Measurements from ENCODE around the gene PRRX2.

PRRX2 gene

DNA sequence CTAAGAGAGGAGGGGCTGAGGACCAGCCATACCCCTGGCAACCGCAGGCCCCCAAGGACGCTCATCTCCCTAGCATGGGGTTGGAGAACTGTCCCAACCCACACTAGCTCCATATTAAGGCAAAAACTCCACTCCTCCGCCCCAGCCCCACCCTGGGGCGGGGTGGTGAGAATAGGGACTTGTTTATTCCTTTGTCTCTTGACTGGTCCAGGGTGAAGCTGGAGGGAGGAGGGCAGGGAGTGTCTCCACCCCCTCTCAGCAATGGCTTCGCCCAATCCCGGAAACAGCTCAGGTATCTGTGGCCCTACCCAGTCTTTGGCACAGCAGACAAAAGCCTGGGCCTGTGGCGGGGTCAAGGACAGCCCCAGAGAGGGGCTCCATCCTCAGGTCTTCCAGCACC lies 16.9 kb downstream of the PRRX2 start:
- DNase-seq = no peak

DNA sequence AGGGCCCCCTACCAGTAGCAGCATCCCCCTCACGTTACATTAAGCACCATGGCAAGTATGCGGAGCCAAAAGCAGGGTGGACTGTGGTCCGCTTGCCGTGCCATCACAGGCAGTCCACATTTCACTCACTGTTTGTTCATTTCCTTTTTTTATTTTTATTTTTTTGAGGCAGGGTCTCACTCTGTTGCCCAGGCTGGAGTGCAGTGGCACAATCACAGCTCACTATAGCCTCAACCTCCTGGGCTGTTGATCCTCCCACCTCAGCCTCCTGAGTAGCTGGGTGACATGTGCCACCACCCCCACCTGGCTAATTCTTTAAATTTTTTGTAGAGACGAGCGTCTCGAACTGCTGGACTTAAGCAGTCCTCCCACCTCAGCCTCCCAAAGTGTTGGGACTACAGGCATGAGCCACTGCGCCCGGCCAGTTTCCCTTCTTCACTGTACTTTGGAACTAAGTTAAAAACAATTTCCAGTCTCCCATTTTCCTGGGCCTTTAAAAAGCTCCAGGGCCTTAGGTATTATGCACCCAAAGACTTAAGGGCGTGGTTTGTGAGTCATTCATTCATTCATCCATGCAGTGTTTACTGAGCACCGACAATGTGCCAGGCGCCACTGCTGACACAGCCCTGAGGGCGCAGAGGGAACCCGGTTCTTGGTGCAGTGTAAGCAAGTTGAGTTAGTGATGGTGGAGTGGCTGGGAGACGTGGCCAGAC lies 19.9 kb downstream of the PRRX2 start:
- no peak for DNase-seq

DNA sequence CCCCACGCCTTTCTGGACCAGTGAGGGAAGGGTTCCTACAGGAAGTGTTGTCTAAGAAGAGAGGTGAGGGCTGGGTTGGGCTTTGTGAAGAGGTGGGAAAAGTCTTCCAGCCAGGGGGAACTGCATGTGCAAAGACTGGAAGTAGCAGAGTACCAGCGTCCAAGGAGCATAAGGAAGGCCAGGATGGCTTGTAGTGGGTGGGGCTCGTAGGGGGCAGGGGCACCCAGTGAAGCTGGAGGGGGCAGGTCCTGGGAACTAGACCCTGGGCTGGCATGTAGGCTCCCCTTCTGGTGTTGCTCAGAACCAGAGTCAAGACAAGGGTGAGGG lies 20.4 kb downstream of the PRRX2 start:
- no peak for DNase-seq

GRCh38 chr9:129686736-129687135 lies 21.3 kb downstream of the PRRX2 start:
- DNase-seq = no peak

- no peak for DNase-seq
Measured at GRCh38 chr9:129687391-129687790, 21.9 kb downstream of the PRRX2 start.

DNA sequence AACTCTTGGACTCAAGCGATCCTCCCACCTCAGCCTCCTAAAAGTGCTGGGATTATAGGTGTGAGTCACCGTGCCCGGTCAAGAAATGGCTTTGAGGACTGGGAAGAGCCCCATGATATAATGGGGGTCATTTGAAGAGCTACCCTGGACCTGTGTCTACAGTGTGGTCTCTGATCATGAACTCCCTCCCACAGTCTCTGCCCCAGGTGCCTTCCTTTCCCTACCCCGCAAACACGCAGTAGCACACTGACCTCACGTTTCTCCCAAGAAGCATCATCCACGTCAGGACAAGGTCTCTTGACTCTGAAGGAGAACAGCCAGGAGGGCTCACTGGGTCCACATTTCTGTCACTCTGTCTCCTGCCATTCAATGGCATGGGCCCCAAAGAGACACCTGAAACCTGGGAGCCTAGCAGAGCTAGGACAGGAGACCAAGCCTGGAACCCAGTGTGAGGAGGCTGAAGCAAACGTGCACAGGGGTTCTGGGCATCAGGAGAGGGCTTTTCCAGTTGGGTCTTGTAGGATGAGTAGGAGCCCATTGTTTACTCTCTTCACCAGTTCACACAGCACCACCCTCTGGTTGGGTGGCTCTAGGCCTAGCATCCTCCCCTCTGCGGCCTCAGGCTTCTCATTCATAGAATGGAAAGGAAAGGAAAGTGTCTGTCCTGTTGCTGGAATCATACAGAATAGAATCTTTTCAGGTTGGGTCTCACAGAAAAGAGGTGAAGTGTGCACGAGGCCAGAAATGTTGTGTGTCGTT lies 23.0 kb downstream of the PRRX2 start:
- no peak for DNase-seq

- DNase-seq = no peak
Measured at GRCh38 chr9:129692534-129692933, 27.1 kb downstream of the PRRX2 start.

GRCh38 chr9:129693741-129694140 lies 28.3 kb downstream of the PRRX2 start:
- DNase-seq = no peak

- DNase-seq = no peak
Measured at GRCh38 chr9:129694243-129694646, 28.8 kb downstream of the PRRX2 start.

- DNase-seq = no peak
Measured at GRCh38 chr9:129695870-129696269, 30.4 kb downstream of the PRRX2 start.

DNA sequence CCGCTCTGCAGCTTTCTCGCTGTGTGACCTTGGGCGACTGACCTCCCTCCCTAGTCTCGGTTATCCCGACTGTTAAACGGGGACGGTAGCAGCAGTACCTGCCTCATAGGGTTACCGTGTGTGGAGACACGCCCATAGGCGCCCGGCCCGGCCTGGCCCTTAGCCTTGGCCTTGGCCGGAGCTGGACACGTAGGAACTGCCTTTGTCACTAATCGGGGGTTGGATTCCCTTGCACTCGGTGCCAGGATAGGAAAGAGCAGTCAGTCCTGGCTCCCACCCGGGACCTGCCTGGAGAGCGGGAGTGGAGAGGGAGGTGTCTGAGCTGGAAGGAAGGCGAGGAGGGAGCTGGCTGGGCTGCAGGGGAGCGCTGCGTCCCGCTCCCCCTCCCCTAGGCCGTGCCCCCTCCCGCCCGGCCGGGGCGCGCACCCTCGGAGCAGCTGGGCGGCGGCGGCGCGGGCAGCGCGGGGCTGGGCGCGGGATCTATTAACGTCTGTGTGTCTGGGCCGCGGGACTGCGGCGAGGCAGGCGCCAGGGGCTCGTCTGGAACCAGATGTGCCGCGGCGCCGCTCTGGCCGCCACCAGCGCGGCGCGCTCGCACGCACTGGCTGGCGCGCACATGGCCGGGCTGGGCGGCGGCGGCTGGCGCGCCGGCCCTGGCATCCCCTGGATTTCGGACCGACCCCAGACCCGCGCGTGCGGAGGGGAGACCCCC lies 31.7 kb downstream of the PRRX2 start:
- DNase-seq = no peak

DNA sequence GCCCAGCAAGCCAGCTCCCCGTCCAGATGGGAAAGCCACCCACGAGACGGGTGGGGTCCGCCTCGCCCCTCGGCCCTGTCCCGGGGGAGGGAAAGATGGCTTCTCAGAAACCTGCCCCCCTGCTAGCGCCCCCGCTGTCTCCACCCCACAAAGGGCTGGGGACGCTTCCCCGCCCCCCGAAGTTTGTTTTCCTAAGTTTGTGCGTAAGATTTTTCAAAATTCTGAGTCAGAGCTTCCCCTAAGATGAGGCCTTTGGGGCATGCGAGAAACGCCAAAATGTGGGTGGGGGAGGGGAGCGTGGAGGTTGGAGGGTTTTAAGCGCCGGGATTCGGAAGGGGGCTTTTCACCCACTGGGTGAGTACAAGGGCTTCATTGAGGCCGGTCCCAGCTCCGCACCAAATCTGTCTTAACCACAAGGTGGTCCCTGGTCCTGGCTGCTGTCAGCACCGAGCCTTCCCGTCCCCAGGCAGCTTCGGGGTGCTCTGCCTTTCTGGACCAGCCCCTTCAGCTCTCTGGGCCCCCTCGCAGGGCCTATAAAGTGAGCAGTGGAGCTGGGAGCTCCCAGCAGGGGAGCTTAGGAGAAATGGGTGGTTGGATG lies 32.3 kb downstream of the PRRX2 start:
- no peak for DNase-seq

DNA sequence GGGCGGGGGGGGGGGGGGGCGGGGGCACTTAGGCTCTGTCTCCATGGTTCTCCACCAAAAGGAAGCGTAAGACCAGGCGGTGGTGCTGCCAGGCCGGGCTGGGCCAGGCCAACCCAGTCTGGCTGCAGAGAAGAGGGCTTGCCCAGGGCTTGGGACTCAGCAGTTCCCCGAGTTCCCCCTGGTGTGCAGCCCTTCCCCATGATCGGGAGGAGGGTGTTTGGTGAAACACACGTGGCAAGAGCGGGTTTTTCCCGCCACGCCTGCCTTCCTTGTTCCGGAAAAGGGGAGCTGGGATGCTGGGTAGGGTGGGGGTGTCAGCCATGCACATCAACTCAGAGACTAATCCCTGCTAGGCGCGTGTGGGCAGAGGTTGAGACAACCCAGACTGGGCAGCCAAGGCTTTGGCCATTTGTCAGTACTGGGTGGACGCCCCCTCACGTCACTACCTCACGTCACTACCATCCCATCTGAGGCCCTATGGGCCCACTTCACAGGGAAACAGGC lies 32.9 kb downstream of the PRRX2 start:
- DNase-seq = no peak

DNA sequence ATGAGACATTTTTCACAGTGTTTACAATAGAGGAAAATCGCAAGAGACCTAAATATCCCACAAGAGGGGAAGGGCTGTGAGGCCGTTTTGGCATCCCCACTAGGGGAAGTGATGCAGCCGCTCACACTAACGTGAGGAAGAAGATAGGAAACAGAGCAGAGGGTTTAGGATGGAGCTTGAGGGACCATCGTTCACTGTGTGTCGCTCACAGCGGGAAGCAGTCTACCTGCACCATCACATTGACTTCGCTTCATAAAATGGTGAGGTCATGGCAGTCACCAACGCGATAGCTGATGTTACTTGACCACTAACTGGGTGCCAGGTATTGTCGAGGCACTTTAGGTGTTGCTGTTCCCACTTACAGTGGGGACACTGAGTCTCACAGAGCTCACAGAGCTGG lies 35.6 kb downstream of the PRRX2 start:
- DNase-seq = no peak

- DNase-seq = no peak
Measured at GRCh38 chr9:129701549-129701948, 36.1 kb downstream of the PRRX2 start.

DNA sequence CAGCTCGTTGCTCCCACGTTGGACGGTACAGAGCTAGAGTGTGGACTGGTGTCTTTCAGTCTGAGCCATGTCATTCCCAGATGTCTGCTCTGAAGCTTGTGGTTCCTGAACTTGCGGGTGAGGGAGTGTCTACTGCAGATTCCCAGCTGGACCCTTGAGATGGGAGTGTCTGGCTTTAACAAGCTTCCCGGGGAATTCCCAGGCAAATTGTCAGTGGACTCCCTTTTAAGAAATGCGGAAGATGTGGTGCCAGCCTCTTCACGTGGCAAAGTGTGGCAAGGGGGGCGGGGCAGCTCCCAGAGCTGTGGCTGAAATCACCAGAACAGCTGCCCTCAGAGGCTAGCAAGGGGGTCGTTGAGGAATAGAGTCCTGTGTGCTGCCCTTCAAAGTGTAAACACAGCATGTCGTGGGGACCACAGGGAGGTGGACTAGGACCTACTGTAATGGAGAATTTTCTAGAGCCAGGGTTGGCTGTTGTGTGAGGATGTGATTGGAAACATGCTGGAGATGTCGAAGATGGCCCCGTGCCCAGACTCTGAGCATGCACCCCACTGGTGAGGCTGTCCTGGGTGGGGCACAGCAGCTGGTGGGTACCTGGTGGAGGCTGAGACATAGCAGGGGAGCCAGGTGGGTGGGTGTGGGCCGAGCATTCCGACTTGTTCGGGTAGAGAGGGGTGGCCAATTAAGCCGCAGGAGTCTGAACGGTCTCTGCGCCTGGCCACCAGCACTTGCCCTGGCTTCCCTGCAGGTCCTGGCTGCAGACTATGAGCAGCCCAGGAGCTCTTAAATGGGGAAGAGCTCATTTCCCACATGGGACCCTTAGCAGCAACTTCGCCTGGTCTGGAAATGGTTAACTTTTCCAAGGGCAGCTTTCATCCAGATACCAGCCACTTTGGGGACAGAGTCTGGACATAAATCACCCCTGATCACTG lies 37.4 kb downstream of the PRRX2 start:
- no peak for DNase-seq

DNA sequence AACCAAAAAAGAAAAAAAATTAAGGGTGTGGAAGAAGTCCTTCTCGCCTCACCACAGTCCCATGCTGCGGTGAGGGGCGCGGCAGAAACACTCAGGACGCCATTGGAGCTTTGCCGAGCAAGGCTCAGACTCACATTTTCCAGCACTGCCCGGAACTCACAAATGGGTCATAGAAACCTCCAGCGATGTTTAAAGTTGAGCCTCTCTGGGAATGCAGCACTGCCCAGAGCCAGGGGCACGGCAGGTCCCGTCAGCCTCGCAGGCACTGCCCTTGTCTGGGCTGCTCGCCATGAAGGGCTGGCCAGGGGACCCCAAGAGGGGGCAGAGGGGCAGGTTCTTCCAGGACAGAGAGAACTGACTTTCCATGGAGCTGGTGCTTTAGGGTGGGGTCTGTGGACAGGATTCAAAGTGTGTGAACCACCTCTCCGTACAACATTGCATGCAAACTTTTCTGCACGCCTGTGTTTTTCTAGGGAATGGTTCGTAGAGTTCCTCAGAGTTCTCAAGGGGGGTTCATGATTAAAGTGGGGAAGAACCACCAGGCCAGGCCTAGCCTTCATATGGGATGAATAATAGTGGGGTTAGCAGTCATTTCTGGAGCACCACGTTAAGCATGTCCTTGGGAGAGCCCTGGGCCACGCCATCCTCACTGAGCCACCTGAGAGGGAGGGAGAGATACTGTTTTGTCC lies 38.4 kb downstream of the PRRX2 start:
- DNase-seq = no peak

GRCh38 chr9:129704807-129705206 lies 39.4 kb downstream of the PRRX2 start:
- DNase-seq = no peak

- no peak for DNase-seq
Measured at GRCh38 chr9:129708793-129709192, 43.3 kb downstream of the PRRX2 start.

GRCh38 chr9:129709438-129710168 lies 44.2 kb downstream of the PRRX2 start:
- DNase-seq = no peak

DNA sequence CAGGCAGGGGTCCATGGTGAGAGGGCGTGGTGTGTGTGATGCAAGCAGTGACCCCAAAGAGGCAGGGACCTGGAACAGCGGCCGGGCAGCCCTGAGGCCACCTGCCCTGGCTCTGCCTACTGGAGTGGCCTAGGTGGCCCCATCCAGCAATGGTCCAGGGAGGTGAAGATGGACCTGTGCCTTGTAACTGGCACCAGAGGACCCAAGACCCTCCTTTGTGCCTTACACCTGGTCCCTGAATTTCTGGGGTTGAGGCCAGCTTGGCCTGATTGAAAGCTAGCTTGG lies 44.7 kb downstream of the PRRX2 start:
- no peak for DNase-seq
